HG03108 (cell line): ENCODE results near the gene UBL7.
"Not testable (repeated sequence)": the region's sequence is repeated elsewhere in the genome, so short reads cannot be mapped to it uniquely, and the experiment has no call there.

ENCODE experiments used
- ATAC-seq: cut with Tn5 transposase; IDR thresholded peaks from one replicate; pipeline ENCODE4 v1.9.1; 2021; ENCODE audit warnings: moderate library complexity; ENCODE audit not compliant: unreplicated experiment

The UBL7 gene

DNA sequence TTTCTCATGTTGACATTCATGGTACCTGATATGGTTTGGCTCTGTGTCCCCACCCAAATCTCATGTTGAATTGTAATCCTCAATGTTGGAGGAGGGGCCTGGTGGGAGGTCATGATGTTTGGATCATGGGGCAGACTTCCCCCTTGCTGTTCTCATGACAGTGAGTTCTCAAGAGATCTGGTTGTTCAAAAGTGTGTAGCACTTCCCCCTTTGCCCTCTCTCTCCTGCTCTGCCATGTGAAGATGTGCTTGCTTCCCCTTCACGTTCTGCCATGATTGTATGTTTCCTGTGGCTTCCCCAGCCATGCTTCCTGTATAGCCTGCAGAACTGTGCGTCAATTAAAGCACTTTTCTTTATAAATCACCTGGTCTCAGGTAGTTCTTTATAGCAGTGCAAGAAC, 3.3 kb upstream of the UBL7 start:
- ATAC-seq = no peak

- no peak for ATAC-seq
These were observed 2.7 kb upstream of the UBL7 start for GRCh38 chr15:74463634-74464033.

GRCh38 chr15:74461847-74462511, 1.0 kb upstream of the UBL7 start:
- ATAC-seq = no peak

DNA sequence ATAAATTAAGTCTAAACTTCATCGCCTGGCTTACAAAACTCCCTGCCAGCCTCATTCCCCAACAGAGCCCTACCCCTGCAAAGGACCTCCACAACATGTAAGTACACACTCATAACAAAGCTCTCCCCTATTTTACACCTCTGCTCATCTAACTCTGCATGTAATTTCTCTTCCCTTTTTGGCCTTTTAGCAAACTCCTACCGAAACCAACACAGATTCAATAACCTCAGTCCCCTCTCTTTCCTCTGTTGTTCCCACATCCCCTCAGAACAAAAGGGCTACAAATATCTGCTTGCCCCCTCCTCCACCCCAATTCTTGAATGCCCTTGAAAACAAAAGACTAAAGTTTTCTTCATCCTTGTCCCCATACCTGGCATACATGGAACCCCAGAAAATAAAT, 662 bp downstream of the UBL7 start:
- no peak for ATAC-seq

DNA sequence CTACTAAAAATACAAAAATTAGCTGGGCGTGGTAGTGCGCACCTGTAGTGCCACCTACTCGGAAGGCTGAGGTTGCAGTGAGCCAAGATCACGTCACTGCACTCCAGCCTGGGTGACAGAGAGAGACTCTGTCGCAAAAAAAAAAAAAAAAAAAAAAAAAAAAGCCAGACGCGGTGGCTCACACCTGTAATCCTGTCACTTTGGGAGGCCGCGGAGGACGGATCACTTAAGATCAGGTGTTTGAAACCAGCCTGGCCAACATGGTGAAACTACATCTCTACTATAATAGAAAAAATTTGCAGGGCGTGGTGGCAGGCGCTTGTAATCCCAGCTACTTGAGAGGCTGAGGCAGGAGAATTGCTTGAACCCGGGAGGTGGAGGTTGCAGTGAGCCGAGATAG, 1.2 kb downstream of the UBL7 start:
- not testable (repeated sequence) for ATAC-seq

GRCh38 chr15:74458473-74458872, 2.5 kb downstream of the UBL7 start:
- no peak for ATAC-seq

DNA sequence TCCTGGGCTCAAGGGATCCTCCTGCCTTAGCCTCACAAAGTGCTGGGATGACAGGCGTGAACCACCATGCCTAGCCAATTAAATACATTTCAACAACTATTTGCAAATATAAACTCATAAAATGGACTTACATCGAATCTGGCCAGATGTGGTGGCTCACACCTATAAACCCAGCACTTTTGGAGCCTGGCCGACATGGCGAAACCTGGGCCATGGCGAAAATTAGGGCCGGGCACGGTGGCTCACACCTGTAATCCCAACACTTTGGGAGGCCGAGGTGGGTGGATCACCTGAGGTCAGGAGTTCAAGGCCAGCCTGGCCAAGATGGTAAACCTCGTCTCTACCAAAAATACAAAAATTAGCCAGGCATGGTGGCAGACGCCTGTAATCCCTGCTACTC, 3.9 kb downstream of the UBL7 start:
- ATAC-seq = not testable (repeated sequence)

DNA sequence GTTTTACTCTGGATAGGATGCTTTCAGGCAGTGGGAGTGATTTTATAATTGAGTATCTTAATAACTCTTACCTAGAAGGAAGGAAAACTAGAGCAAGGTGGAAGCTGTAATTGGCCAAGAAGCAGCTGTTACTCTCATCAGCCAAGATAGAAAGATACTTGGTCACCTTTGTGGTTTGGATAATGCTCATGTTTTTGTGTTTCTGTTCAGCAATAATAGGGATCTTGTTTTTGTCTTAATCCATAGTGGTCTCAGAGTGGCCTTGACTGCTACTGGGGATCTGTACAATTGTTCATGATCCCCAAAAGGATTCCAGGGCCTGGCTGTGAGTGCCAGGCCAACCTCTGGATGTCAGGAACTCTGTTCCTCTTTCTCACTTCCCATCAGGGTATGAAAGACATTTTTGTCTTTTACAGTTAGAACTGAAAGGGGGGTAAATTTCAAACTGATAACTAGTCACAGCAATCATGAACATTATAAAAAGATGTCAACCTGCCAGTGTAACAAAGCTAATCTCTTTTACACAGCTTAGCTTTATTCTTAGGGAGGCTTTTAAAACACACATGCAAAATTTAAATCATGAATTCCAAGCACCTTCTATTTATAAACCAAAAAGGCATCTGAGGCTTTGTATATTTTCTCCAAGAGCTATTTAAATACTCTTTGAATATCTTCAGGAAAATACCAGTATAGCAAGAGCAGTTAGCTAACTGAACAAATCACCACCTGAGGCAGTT, 6.0 kb downstream of the UBL7 start:
- ATAC-seq = no peak

- ATAC-seq = no peak
These were observed 6.8 kb downstream of the UBL7 start for GRCh38 chr15:74453925-74454763.

GRCh38 chr15:74451861-74452835, 8.8 kb downstream of the UBL7 start:
- no peak for ATAC-seq

GRCh38 chr15:74451322-74451721, 9.6 kb downstream of the UBL7 start:
- no peak for ATAC-seq

- ATAC-seq = no peak
These were observed 11.2 kb downstream of the UBL7 start for GRCh38 chr15:74449643-74450205.

GRCh38 chr15:74449095-74449494, 11.9 kb downstream of the UBL7 start:
- no peak for ATAC-seq

DNA sequence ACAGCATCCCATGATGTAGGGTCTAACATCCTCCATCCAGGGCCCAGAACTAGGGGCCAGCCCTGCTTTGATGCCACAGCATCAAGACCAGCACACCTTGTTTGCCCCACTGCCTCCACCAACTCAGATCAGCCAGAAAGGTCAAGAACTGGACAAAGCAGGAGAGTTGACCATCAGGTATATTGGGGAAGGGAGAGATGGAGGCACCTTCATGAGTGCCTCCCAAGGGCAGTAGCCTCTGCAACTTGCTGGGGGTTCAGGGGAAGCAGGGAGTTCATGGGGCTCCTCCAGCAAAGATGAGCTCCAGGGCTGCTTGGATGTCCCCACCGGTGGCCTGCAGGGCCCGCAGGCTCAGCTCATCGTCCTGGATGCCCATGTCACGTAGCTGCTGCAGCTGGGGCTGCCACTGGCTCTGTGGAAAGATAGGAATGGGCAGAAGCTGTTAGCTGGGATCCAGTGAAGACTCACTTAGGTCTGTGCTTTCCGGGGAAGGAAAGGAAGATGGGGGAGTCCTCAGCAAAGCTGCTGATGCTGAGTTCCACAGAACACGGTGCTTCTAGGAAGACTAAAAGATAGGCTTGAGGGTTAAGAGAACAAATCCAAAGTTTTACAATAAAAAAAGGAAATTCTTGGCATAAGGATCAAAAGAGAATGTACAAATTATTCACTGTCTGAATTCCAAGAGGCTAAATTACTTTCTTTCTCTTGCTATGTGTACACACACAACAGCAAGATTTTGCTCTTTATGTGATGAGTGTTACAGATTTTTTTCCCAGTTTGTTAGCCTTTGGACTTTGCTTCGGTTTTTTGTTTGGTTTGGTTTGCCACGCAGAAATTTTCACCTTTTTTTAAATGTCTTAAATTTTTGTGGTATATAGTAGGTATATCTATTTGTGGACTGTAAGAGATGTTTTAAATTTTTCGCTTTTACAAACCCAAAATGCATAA, 14.9 kb downstream of the UBL7 start:
- no peak for ATAC-seq

DNA sequence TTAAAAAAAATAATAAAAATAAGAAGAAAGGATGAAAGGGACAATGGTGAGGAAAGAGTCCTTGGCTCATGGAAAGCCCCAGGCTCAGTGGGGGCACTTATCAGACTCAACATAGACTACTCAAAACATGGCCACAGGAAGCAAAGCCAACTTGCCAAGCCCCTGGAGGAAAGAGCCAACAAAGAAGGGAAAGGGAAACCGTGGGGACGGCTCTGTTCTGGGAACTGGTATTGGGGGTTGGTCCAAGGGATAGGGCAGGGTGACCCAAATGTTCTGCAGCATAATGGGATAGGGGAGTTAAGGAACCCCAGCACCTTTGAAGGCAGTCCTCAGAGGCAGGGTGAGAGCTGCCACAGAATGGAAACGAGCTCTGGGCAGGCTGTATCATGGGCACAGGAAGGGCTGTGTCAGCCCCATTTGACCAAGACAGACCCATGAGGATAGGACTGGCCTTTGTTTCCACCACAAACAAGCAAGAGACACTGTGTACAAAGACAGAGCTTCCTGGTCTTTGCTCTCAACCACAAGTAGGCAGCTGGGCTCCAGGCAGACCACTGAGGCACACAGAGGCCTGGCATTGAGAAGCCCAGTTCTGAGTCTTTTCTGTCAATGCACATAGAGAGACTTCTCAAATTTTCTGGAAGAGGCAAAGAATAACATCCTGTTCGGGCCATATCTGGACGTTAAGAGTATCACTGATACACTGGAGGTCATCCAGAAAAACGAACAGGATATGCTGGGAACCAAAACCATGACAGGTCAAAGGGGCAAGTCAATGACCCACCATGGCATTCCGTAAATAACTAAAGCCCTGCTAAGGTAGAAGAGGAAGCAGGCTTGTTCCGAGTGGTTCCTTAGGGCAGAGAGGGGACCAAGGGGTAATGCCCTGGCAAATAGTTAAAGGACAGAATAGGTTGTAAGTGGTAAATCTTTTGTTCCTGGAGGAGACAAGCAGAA, 16.6 kb downstream of the UBL7 start:
- ATAC-seq = no peak

GRCh38 chr15:74443100-74443909, 17.7 kb downstream of the UBL7 start:
- no peak for ATAC-seq

- no peak for ATAC-seq
These were observed 18.4 kb downstream of the UBL7 start for GRCh38 chr15:74442604-74443003.
